Lung (tissue), 12 donors: ENCODE data around the gene CAPSL. TPM values are rescaled to one million over a fixed set of nuclear protein-coding genes. Genes with fewer than 3 reads are reported as not detected.

Experiments used
- ATAC-seq: fragments of 200-7000 bp; cut with Tn5 transposase; one replicate; pipeline ENCODE4 v1.9.1; 2020; ENCODE audit warnings: moderate number of reproducible peaks; ENCODE audit not compliant: insufficient read depth, low FRiP score
- DNase-seq, 3 donors: peaks; one replicate each; pipeline ENCODE4 v3.0.0-alpha.2; 2013 to 2017
- H3K27ac ChIP-seq, 2 donors: one replicate each; pipeline ENCODE4 v1.5.1; 2013; ENCODE audit warnings: mild to moderate bottlenecking in 2 of 2, moderate library complexity in 2 of 2, control low read depth in 1 of 2, inconsistent platforms in 1 of 2, low read depth in 1 of 2, low read length in 1 of 2
- H3K27me3 ChIP-seq, 3 donors: one replicate each; pipeline ENCODE4 v1.5.1; 2013; ENCODE audit warnings: low read length in 2 of 3; ENCODE audit not compliant: control insufficient read depth in 3 of 3, insufficient read depth in 3 of 3
- H3K36me3 ChIP-seq, 4 donors: one replicate each; pipeline ENCODE4 v1.5.1; 2013; ENCODE audit warnings: low read length in 4 of 4, mild to moderate bottlenecking in 1 of 4, moderate library complexity in 1 of 4; ENCODE audit not compliant: control insufficient read depth in 4 of 4, insufficient read depth in 4 of 4
- H3K4me1 ChIP-seq, 5 donors: one replicate each; pipeline ENCODE4 v1.5.1; 2013; ENCODE audit warnings: low read length in 5 of 5, mild to moderate bottlenecking in 2 of 5, moderate library complexity in 1 of 5; ENCODE audit not compliant: control insufficient read depth in 5 of 5, insufficient read depth in 5 of 5
- H3K4me3 ChIP-seq: one replicate; pipeline ENCODE4 v1.5.1; 2013; ENCODE audit warnings: mild to moderate bottlenecking, control low read depth, moderate library complexity
- H3K9ac ChIP-seq, 2 donors: one replicate each; pipeline ENCODE4 v1.5.1; 2013; ENCODE audit warnings: low read length in 2 of 2, control low read depth in 1 of 2; ENCODE audit not compliant: insufficient read depth in 1 of 2
- H3K9me3 ChIP-seq, 4 donors: one replicate each; pipeline ENCODE4 v1.5.1; 2013; ENCODE audit warnings: low read length in 3 of 4, mild to moderate bottlenecking in 1 of 4, moderate library complexity in 1 of 4; ENCODE audit not compliant: control insufficient read depth in 4 of 4, insufficient read depth in 3 of 4
- CTCF ChIP-seq: IDR thresholded peaks from 2 replicates; pipeline ENCODE4 v1.5.1; 2012; ENCODE audit warnings: mild to moderate bottlenecking; ENCODE audit errors: control extremely low read depth, extremely low read depth
- WGBS, 2 donors: extraction: QIAGEN DNeasy Blood & Tissue Kit; methylation state at CpG; one replicate each; pipeline ENCODE4 v1.1.7; 2013; 5-methylcytosine and 5-hydroxymethylcytosine counted together
- polyA plus RNA-seq, 2 donors: library from polyadenylated mRNA; stranded (reverse); fragments of 200-250 nt; gene quantifications; one replicate each; pipeline ENCODE4 v1.2.1, GENCODE V29; 2013
- total RNA-seq, 2 donors: library from RNA; depleted of rRNA in 1 of 2; stranded (reverse); fragments of >200 nt in 1 of 2; gene quantifications; one replicate each; pipeline ENCODE4 v1.2.1, GENCODE V29; 2014 to 2021
- donor health status: control.
- donor health status: control.
- donor health status: Bipolar disorder and iron deficiency.
- donor health status: healthy.
- donor health status: DM: yes; HTN: yes; CAD: no.

CAPSL gene
- total and polyA plus RNA-seq, 4 donors, result 15.9 to 37.9 (median 21.2) TPM

GRCh38 chr5:35939639-35940038 lies 1.2 kb upstream of the CAPSL start:
- H3K4me1 ChIP-seq, result peaks cover 0 to 9% (median 0%) of the 10 kb centered on the region in 5 donors
- H3K9ac ChIP-seq, result no peak overlapping the region
- no peaks in the 10 kb centered on the region for H3K9me3 ChIP-seq
- no peaks in the 10 kb centered on the region for H3K27me3 ChIP-seq
- H3K36me3 ChIP-seq, result no peaks in the 10 kb centered on the region
- ATAC-seq, result no peak
- no peak for TF ChIP-seq CTCF
- no peak for DNase-seq
- H3K27ac ChIP-seq, result no peak overlapping the region
- WGBS, 2 donors, result 66 to 78% methylated on average over 3 of the region's 3 CpGs
- H3K4me3 ChIP-seq, result no peak overlapping the region

GRCh38 chr5:35926389-35927051 lies 11.9 kb downstream of the CAPSL start:
- Histone ChIP-seq H3K27me3 (peaks cover 0 to 16% (median 3%) of the 10 kb centered on the region in 3 donors), H3K9ac (no peak overlapping the region), H3K4me1 (peaks cover 0 to 9% (median 0%) of the 10 kb centered on the region in 5 donors), H3K27ac (no peak overlapping the region), H3K36me3 (no peaks in the 10 kb centered on the region), H3K9me3 (no peaks in the 10 kb centered on the region), H3K4me3 (no peak overlapping the region)
- WGBS, 2 donors, result 36 to 47% methylated on average over 13 of the region's 13 CpGs
- DNase-seq (peak; percentile 65 to 79 (median 78)), ATAC-seq (no peak)
- TF ChIP-seq CTCF, result peak; percentile 86

- DNase-seq (peak; percentile 60 to 67 (median 66)), ATAC-seq (peak; percentile 45)
- TF ChIP-seq CTCF, result peak; percentile 51
- H3K9me3 ChIP-seq, result no peaks in the 10 kb centered on the region
- H3K4me1 ChIP-seq, result peaks cover 0 to 9% (median 0%) of the 10 kb centered on the region in 5 donors
- H3K27ac ChIP-seq, result no peak overlapping the region
- H3K4me3 ChIP-seq, result no peak overlapping the region
- WGBS, 2 donors, result 11 to 14% methylated on average over 21 of the region's 21 CpGs
- no peak overlapping the region for H3K9ac ChIP-seq
- no peaks in the 10 kb centered on the region for H3K36me3 ChIP-seq
- peaks cover 0 to 16% (median 3%) of the 10 kb centered on the region in 3 donors for H3K27me3 ChIP-seq
These were observed 13.3 kb downstream of the CAPSL start for GRCh38 chr5:35924950-35925722.
